Right cardiac atrium (tissue), 5 donors: Measurements from ENCODE around the gene DGKQ. TPM values are rescaled to one million over a fixed set of nuclear protein-coding genes. Genes with fewer than 3 reads are reported as not detected.

Source experiments
- ATAC-seq, 2 donors: fragments of 200-7000 bp; cut with Tn5 transposase; one replicate each; pipeline versions ENCODE4 v1.8.0 to v1.9.1; 2020; ENCODE audit warnings: moderate library complexity in 2 of 2, mild to moderate bottlenecking in 1 of 2
- DNase-seq, 3 donors: peaks; one replicate each; pipeline ENCODE4 v3.0.0-alpha.2; 2020
- H3K27ac ChIP-seq: one replicate; pipeline ENCODE4 v1.5.1; 2013; ENCODE audit warnings: mild to moderate bottlenecking, low read length, control low read depth, moderate library complexity
- H3K27me3 ChIP-seq: one replicate; pipeline ENCODE4 v1.6.1; 2013; ENCODE audit not compliant: control insufficient read depth, insufficient read depth
- H3K4me1 ChIP-seq: one replicate; pipeline ENCODE4 v1.6.1; 2013; ENCODE audit warnings: low read length; ENCODE audit not compliant: control insufficient read depth, insufficient read depth
- H3K4me3 ChIP-seq: one replicate; pipeline ENCODE4 v1.5.1; 2013; ENCODE audit warnings: low read length, control low read depth
- H3K9me3 ChIP-seq: one replicate; pipeline ENCODE4 v1.6.1; 2013; ENCODE audit warnings: low read length; ENCODE audit not compliant: control insufficient read depth
- WGBS: extraction: QIAGEN DNeasy Blood & Tissue Kit; methylation state at CpG from one replicate; pipeline ENCODE4 v1.1.7; 2013; 5-methylcytosine and 5-hydroxymethylcytosine counted together
- intact Hi-C, 4 donors: fragments of 100-400 bp; cut with DNase I; formaldehyde crosslinking; loops; one replicate each; pipeline versions ENCODE4 v1.11.0 to v1.14.0; 2022 to 2023
- polyA plus RNA-seq: library from polyadenylated mRNA; stranded (reverse); fragments of 200-250 nt; gene quantifications from one replicate; pipeline ENCODE4 v1.2.3, GENCODE V29; 2013
- total RNA-seq, 4 donors: library from RNA; stranded (reverse); fragmentation: NEBNext Ultra II Directional; extraction: Animal tissue kit (Norgen Biotek cat#: 25700); gene quantifications; one replicate each; pipeline ENCODE4 v1.2.1, GENCODE V29; 2021
- donor health status: healthy with polysubstance abuse.
- donor health status: DM: no; HTN: yes; CAD: no.
- donor health status: DM: no; HTN: no; CAD: no.
- donor health status: DM: no; HTN: yes; CAD: no; lungs with severe emphysema.
- donor health status: DM: yes; HTN: yes; CAD: no.

DGKQ gene
- total and polyA plus RNA-seq, 5 donors, result 3.6 to 4.9 (median 4.5) TPM

DNA sequence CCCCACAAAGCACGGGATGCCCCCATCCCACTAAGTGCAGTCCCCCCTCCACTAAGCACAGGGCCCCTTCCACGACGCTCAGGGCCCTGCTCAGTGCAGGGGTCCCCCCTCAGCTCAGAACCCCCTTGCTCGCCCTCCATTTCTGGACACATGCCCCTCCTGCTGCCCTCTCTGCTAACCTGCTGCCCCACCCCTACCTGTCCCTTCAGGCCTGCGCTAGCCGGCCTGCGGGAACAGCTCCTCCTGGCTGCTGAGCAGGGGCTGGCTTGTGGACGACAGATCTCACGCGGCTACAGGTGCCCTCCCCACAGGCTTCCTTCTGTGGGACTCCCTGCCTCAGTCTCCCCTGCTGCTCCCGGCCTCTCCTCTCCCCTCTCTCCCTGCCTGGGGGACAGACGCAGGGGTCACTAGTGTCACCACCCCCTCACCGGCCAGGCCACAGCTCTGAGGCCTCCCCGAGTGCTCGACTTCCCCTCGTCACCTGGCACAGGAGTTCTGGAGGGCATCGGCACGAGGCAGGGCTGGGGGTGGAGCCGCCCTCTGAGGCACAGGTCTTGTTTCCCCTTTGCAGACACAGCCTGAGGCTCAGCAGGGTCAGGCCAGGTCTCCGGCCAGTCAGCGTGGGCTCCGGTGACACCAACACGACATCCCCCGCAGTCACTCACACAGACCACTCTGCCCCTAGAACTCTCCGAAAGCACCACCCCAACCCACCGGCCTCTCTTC lies 62.8 kb downstream of the DGKQ start:
- H3K27me3 ChIP-seq, result no peaks in the 10 kb centered on the region
- H3K4me1 ChIP-seq, result no peaks in the 10 kb centered on the region
- 96% methylated on average over 26 of the region's 26 CpGs for WGBS
- no peak overlapping the region for H3K4me3 ChIP-seq
- H3K9me3 ChIP-seq, result no peaks in the 10 kb centered on the region
- intact Hi-C loops, result no loop called here
- no peak overlapping the region for H3K27ac ChIP-seq
- ATAC-seq, result no peak
- DNase-seq, result peak in 2 of 3 donors; percentile 28 to 59

DNA sequence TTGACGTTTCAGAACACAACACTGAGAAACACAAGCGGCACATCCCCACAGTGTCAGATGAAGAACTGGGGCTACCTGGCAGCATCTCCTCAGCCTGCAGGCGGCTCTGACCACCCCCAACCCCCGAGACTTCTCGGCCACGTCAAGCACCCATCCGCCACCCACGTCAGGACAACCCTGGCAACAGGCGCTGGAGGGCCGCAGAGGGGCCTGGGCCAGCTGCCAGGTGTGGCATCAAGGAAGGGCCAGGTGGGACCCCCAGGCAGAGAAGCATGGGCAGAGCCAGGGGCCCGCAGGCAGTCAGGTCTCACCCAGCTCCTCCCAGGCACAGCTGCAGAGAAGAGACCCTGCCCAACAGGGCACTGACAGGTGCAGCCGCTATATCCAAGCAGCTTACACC lies 63.5 kb downstream of the DGKQ start:
- WGBS, result 92% methylated on average over 12 of the region's 12 CpGs
- ATAC-seq (no peak), DNase-seq (peak; percentile 8 to 58 (median 39))
- no peak overlapping the region for H3K27ac ChIP-seq
- no peak overlapping the region for H3K4me3 ChIP-seq
- H3K9me3 ChIP-seq, result no peaks in the 10 kb centered on the region
- intact Hi-C loops, result no loop called here
- no peaks in the 10 kb centered on the region for H3K4me1 ChIP-seq
- H3K27me3 ChIP-seq, result no peaks in the 10 kb centered on the region

- DNase-seq (peak in 2 of 3 donors; percentile 29 to 39), ATAC-seq (no peak)
- Histone ChIP-seq H3K27ac (no peak overlapping the region), H3K4me3 (no peak overlapping the region), H3K27me3 (no peaks in the 10 kb centered on the region), H3K4me1 (no peaks in the 10 kb centered on the region), H3K9me3 (no peaks in the 10 kb centered on the region)
- 92% methylated on average over 26 of the region's 26 CpGs for WGBS
- intact Hi-C loops, result no loop called here
Measured at GRCh38 chr4:909131-909571, 64.2 kb downstream of the DGKQ start.

Other genes with a start within 250 kb of the DGKQ start
- 1 to 10 TPM; 2.1 to 9.3 (median 4.5) TPM for gene CPLX1, start 147.4 kb downstream of the DGKQ start, total RNA-seq
- 7.2 TPM for gene CPLX1, start 147.4 kb downstream of the DGKQ start, polyA plus RNA-seq
- gene GAK, start 41.3 kb downstream of the DGKQ start, total RNA-seq, result 10 to 100 TPM; 35.5 to 40.2 (median 37.6) TPM
- gene GAK, start 41.3 kb downstream of the DGKQ start, polyA plus RNA-seq, result 45.6 TPM
- 10 to 100 TPM; 20.9 to 26.0 (median 23.0) TPM for gene TMEM175, start 41.1 kb downstream of the DGKQ start, total RNA-seq
- 31.1 TPM for gene TMEM175, start 41.1 kb downstream of the DGKQ start, polyA plus RNA-seq
- 10 to 100 TPM; 14.7 to 17.4 (median 17.1) TPM for gene IDUA, start 13.5 kb upstream of the DGKQ start, total RNA-seq
- 8.5 TPM for gene IDUA, start 13.5 kb upstream of the DGKQ start, polyA plus RNA-seq
- gene SLC26A1, start 19.8 kb upstream of the DGKQ start, total RNA-seq, result under 1 TPM in 2 of 4 donors, not detected in 2; 0.36 to 0.37 TPM
- gene SLC26A1, start 19.8 kb upstream of the DGKQ start, polyA plus RNA-seq, result 0.34 TPM
- 10 to 100 TPM; 17.4 to 21.7 (median 20.3) TPM for gene FGFRL1, start 38.1 kb upstream of the DGKQ start, total RNA-seq
- 19.2 TPM for gene FGFRL1, start 38.1 kb upstream of the DGKQ start, polyA plus RNA-seq
- 1 to 10 TPM in 3 of 4 donors, under 1 TPM in 1; 0.59 to 2.4 (median 1.5) TPM for gene RNF212, start 140.0 kb upstream of the DGKQ start, total RNA-seq
- gene RNF212, start 140.0 kb upstream of the DGKQ start, polyA plus RNA-seq, result 1.6 TPM
- 10 to 100 TPM; 12.2 to 27.4 (median 14.2) TPM for gene SPON2, start 199.0 kb upstream of the DGKQ start, total RNA-seq
- 9.6 TPM for gene SPON2, start 199.0 kb upstream of the DGKQ start, polyA plus RNA-seq